HL-60 (cell line): ENCODE results near the gene FSIP2.

ENCODE experiments used
- DNase-seq, 2 experiments: peaks; one replicate each; pipeline ENCODE4 v3.0.0-alpha.2; 2010 to 2020; ENCODE audit warnings: low read depth in 1 of 2, low spot score in 1 of 2
- H3K27ac ChIP-seq: fragments of 250-450 bp; sonication (Bioruptor Pico); replicated peaks from 2 replicates; pipeline ENCODE4 v1.5.1; 2020; ENCODE audit warnings: mild to moderate bottlenecking, moderate library complexity
- H3K27me3 ChIP-seq: fragments of 250-450 bp; sonication (Bioruptor Pico); 2 replicates; pipeline ENCODE4 v1.5.1; 2021; ENCODE audit warnings: mild to moderate bottlenecking, moderate library complexity; ENCODE audit not compliant: insufficient read depth, poor library complexity, severe bottlenecking
- H3K4me3 ChIP-seq: replicated peaks from 2 replicates; pipeline ENCODE4 v1.5.1; 2011; ENCODE audit warnings: mild to moderate bottlenecking, control low read depth, low read length; ENCODE audit not compliant: insufficient read depth
- CTCF ChIP-seq: IDR thresholded peaks from one replicate; pipeline ENCODE4 v1.5.1; 2011; ENCODE audit warnings: low read length, control low read depth, inconsistent platforms; ENCODE audit not compliant: insufficient read depth
- GABPA ChIP-seq: IDR thresholded peaks from 2 replicates; pipeline ENCODE4 v1.6.1; 2012; ENCODE audit warnings: low read depth
- POLR2AphosphoS5 ChIP-seq: IDR thresholded peaks from 2 replicates; pipeline ENCODE4 v1.6.1; 2012; ENCODE audit warnings: low read depth
- REST ChIP-seq: IDR thresholded peaks from 2 replicates; pipeline ENCODE4 v1.6.1; 2012; ENCODE audit warnings: low read depth; ENCODE audit not compliant: insufficient replicate concordance
- SPI1 ChIP-seq: IDR thresholded peaks from 2 replicates; pipeline ENCODE4 v1.6.1; 2012; ENCODE audit warnings: low read depth, mild to moderate bottlenecking, borderline replicate concordance

FSIP2 gene

GRCh38 chr2:185811580-185811979 is 73.0 kb downstream of the FSIP2 start:
- Histone ChIP-seq H3K4me3 (no peak overlapping the region), H3K27ac (no peak overlapping the region), H3K27me3 (no peaks in the 10 kb centered on the region)
- DNase-seq: no peak
- no peak for TF ChIP-seq POLR2AphosphoS5
- TF ChIP-seq CTCF: no peak
- no peak for TF ChIP-seq GABPA
- TF ChIP-seq SPI1: no peak
- TF ChIP-seq REST: no peak

- no peak for DNase-seq
- H3K27ac ChIP-seq: no peak overlapping the region
These were observed 75.1 kb downstream of the FSIP2 start for GRCh38 chr2:185813707-185814106.

GRCh38 chr2:185817991-185818390 is 79.4 kb downstream of the FSIP2 start:
- Histone ChIP-seq H3K27ac (no peak overlapping the region), H3K4me3 (no peak overlapping the region), H3K27me3 (no peaks in the 10 kb centered on the region)
- DNase-seq: no peak
- TF ChIP-seq POLR2AphosphoS5: no peak
- no peak for TF ChIP-seq SPI1
- no peak for TF ChIP-seq GABPA
- TF ChIP-seq REST: no peak
- TF ChIP-seq CTCF: no peak

More at GRCh38 chr2:185813707-185814106, 75.1 kb downstream of the FSIP2 start:
- TF ChIP-seq POLR2AphosphoS5: no peak
- TF ChIP-seq CTCF: no peak
- Histone ChIP-seq H3K27me3 (no peaks in the 10 kb centered on the region), H3K4me3 (no peak overlapping the region)

- Histone ChIP-seq H3K27ac (no peak overlapping the region), H3K27me3 (no peaks in the 10 kb centered on the region), H3K4me3 (no peak overlapping the region)
- TF ChIP-seq SPI1 (no peak), GABPA (no peak), REST (no peak), POLR2AphosphoS5 (no peak), CTCF (no peak)
- no peak for DNase-seq
These were observed 82.9 kb downstream of the FSIP2 start for GRCh38 chr2:185821467-185821866.
